HepG2 (cell line): Measurements from ENCODE around the gene TXNIP. TPM values are rescaled to one million over a fixed set of nuclear protein-coding genes. Genes with fewer than 3 reads are reported as not detected.

Experiments used
- ATAC-seq: fragments of 200-7000 bp; cut with Tn5 transposase; 3 replicates; pipeline ENCODE4 v1.9.1; 2020; ENCODE audit warnings: mild to moderate bottlenecking, moderate library complexity
- BruUV-seq: library from RNA; stranded (reverse); fragments of 400-500 nt; replicated peaks from 2 replicates; lab custom pipeline; 2021; lab: Mats Ljungman, UMichigan
- CTCF ChIA-PET: fragments of 300-600 bp; formaldehyde crosslinking; extraction: SDS; loops from one replicate; lab custom pipeline; 2021; ENCODE audit warnings: low total read pairs, inconsistent platforms, low intra/inter-chr PET ratio; lab: Yijun Ruan, JAX
- POLR2A ChIA-PET: fragments of 350-600 bp; sonication (Branson Sonifier 250); formaldehyde crosslinking; loops from one replicate; lab custom pipeline; 2020; ENCODE audit warnings: antibody characterized with exemption, inconsistent platforms; lab: Yijun Ruan, JAX
- DNase-seq: peaks from one replicate; pipeline ENCODE4 v3.0.0-alpha.2; 2015; ENCODE audit warnings: low spot score
- FAIRE-seq: peaks from 3 replicates; lab custom pipeline; 2011; peaks lifted over from hg19 to GRCh38; lab: Jason Lieb, UNC
- H2AFZ ChIP-seq: one replicate; pipeline ENCODE4 v1.6.1; 2011; ENCODE audit warnings: low read length, inconsistent platforms
- H3K27ac ChIP-seq: fragments of 300-600 bp; 3 replicates; pipeline ENCODE4 v1.8.0; 2011; ENCODE audit warnings: mixed run types, mild to moderate bottlenecking, mixed read lengths, low read length, inconsistent platforms; ENCODE audit not compliant: insufficient read depth; ENCODE audit errors: extremely low read length
- H3K27me3 ChIP-seq, 2 experiments: fragments of 200-600 bp in 1 of 2; 2 replicates in 1 of 2; 3 replicates in 1 of 2; pipeline versions ENCODE4 v1.6.0 to v1.8.0; 2011; ENCODE audit warnings: low read length in 2 of 2, mild to moderate bottlenecking in 2 of 2, moderate library complexity in 2 of 2, inconsistent platforms in 1 of 2; ENCODE audit not compliant: insufficient read depth in 2 of 2, control insufficient read depth in 1 of 2
- H3K36me3 ChIP-seq, 2 experiments: fragments of 200-600 bp in 1 of 2; replicated peaks in 1 of 2; 2 replicates in 1 of 2; 3 replicates in 1 of 2; pipeline versions ENCODE4 v1.5.1 to v1.8.0; 2011; ENCODE audit warnings: low read length in 2 of 2, inconsistent platforms in 1 of 2; ENCODE audit not compliant: insufficient read depth in 2 of 2, control insufficient read depth in 1 of 2
- H3K4me1 ChIP-seq: 2 replicates; pipeline ENCODE4 v1.5.1; 2012; ENCODE audit warnings: low read length, inconsistent platforms; ENCODE audit not compliant: insufficient read depth
- H3K4me2 ChIP-seq: 2 replicates; pipeline ENCODE4 v1.6.0; 2011; ENCODE audit warnings: low read depth, low read length, inconsistent platforms
- H3K4me3 ChIP-seq, 3 experiments: fragments of 200-600 bp in 1 of 3; sonication (generic), shearing (Covaris generic) in 1 of 3; replicated peaks in 1 of 3; 2 replicates each; pipeline ENCODE4 v1.5.1; 2011 to 2016; ENCODE audit warnings: low read length in 3 of 3, inconsistent platforms in 2 of 3, low read depth in 2 of 3, mild to moderate bottlenecking in 2 of 3, control low read depth in 1 of 3, mixed read lengths in 1 of 3; ENCODE audit not compliant: insufficient read depth in 1 of 3
- H3K79me2 ChIP-seq: one replicate; pipeline ENCODE4 v1.6.1; 2011; ENCODE audit warnings: low read length, inconsistent platforms; ENCODE audit not compliant: insufficient read depth
- H3K9ac ChIP-seq: 2 replicates; pipeline ENCODE4 v1.6.0; 2011; ENCODE audit warnings: mild to moderate bottlenecking, low read depth, low read length, inconsistent platforms; ENCODE audit not compliant: insufficient read depth
- H3K9me3 ChIP-seq: 2 replicates; pipeline ENCODE4 v1.5.1; 2012; ENCODE audit warnings: mild to moderate bottlenecking, low read length
- H4K20me1 ChIP-seq: 2 replicates; pipeline ENCODE4 v1.6.0; 2011; ENCODE audit warnings: inconsistent platforms, mild to moderate bottlenecking, low read length, moderate library complexity; ENCODE audit not compliant: insufficient read depth
- AKAP8 ChIP-seq: sonication (generic); formaldehyde crosslinking; IDR thresholded peaks from 2 replicates; pipeline ENCODE4 v1.5.1; 2020; ENCODE audit warnings: mild to moderate bottlenecking, missing genetic modification reagents
- HBP1 ChIP-seq: IDR thresholded peaks from 2 replicates; pipeline ENCODE4 v1.6.1; 2016; ENCODE audit warnings: low read depth, control low read depth
- NFKBIZ ChIP-seq: IDR thresholded peaks from 2 replicates; pipeline ENCODE4 v1.6.1; 2018; ENCODE audit warnings: missing genetic modification reagents, missing compliant biosample characterization
- NFYB ChIP-seq: sonication (generic); formaldehyde crosslinking; IDR thresholded peaks from 2 replicates; pipeline ENCODE4 v1.4.0; 2020; ENCODE audit warnings: missing genetic modification reagents
- RBAK ChIP-seq: sonication (generic); formaldehyde crosslinking; IDR thresholded peaks from 2 replicates; pipeline ENCODE4 v1.5.1; 2020; ENCODE audit warnings: mild to moderate bottlenecking, missing genetic modification reagents
- STAT5B ChIP-seq: sonication (generic); formaldehyde crosslinking; IDR thresholded peaks from 2 replicates; pipeline ENCODE4 v1.4.0; 2020; ENCODE audit warnings: missing genetic modification reagents
- TARDBP ChIP-seq: sonication (generic); formaldehyde crosslinking; IDR thresholded peaks from 2 replicates; pipeline ENCODE4 v1.8.0; 2022; ENCODE audit warnings: mild to moderate bottlenecking, missing genetic modification reagents
- ZBTB33 ChIP-seq: sonication (generic); formaldehyde crosslinking; IDR thresholded peaks from 2 replicates; pipeline ENCODE4 v1.4.0; 2020; ENCODE audit warnings: missing genetic modification reagents
- ZNF530 ChIP-seq: sonication (generic); formaldehyde crosslinking; IDR thresholded peaks from 2 replicates; pipeline ENCODE4 v1.5.0; 2020; ENCODE audit warnings: low read depth, mild to moderate bottlenecking, missing genetic modification reagents
- WGBS: methylation state at CpG from one replicate; pipeline ENCODE4 v1.1.6; 2017; ENCODE audit warnings: low lambda C conversion rate; 5-methylcytosine and 5-hydroxymethylcytosine counted together
- in situ Hi-C: cut with HindIII; loops from 2 replicates; pipeline ENCODE4 v1.10.0; 2017; ENCODE audit warnings: low pct_unique_long_range_greater_than_20kb; ENCODE audit not compliant: extremely low pct_ligation_motif_present
- intact Hi-C: fragments of 100-400 bp; cut with micrococcal nuclease; formaldehyde crosslinking; loops from one replicate; pipeline ENCODE4 v1.10.0; 2022; ENCODE audit not compliant: unreplicated experiment
- polyA plus RNA-seq, 8 experiments: library from polyadenylated mRNA; depleted of rRNA in 3 of 8; stranded (reverse) in 7 of 8; unstranded in 1 of 8; fragments of >200 nt; fragmentation: Illumina TruSeq in 4 of 8; extraction: Trizol in 4 of 8; gene quantifications; 2 replicates each; pipeline versions ENCODE4 v1.2.1 to v1.2.3, GENCODE V29; 2011 to 2016; ENCODE audit warnings: low read depth in 4 of 8, missing spikeins in 1 of 8, mixed read lengths in 1 of 8; ENCODE audit not compliant: insufficient read depth in 1 of 8
- total RNA-seq, 5 experiments: library from RNA; depleted of rRNA; stranded (reverse); fragments of >200 nt; fragmentation: Illumina TruSeq; extraction: Trizol; gene quantifications; 2 replicates each; pipeline ENCODE4 v1.2.3, GENCODE V29; 2016; ENCODE audit warnings: low read depth in 1 of 5
- TF ChIP-seq, protein P1 (sequence below): sonication (generic); formaldehyde crosslinking; IDR thresholded peaks from 2 replicates; pipeline ENCODE4 v1.8.1; 2022; ENCODE audit warnings: low read depth, mild to moderate bottlenecking, missing genetic modification reagents

The TXNIP gene
- total and polyA plus RNA-seq, 2 of the 13 experiments (the other 11 are each of a cell fraction or from before 2014, with no cell fraction given) = 24.4 to 237 TPM

GRCh38 chr1:145955436-145955835, 40.9 kb downstream of the TXNIP start:
- no TSS peak for BruUV-seq
- Histone ChIP-seq H3K36me3 (peaks cover 0 to 1% of the 10 kb centered on the region in 2 experiments; a peak in 1 of 5 replicates), H4K20me1 (no peaks in the 10 kb centered on the region), H3K4me1 (peaks cover 57% of the 10 kb centered on the region), H3K27ac (no peak overlapping the region), H3K9ac (no peak overlapping the region), H3K4me3 (no peak overlapping the region), H3K9me3 (no peaks in the 10 kb centered on the region), H3K79me2 (peaks cover 23% of the 10 kb centered on the region), H3K27me3 (0 out of 5 replicates have a peak, but pooled peaks cover 0 to 11% of the 10 kb centered on the region in 2 experiments), H2AFZ (no peak overlapping the region), H3K4me2 (peak overlapping the region; percentile 86)
- WGBS = 79% methylated on average over 2 of the region's 2 CpGs
- FAIRE-seq (no peak), ATAC-seq (no peak), DNase-seq (no peak)
- POLR2A ChIA-PET = interaction anchor here (0.8 to 6.2 kb wide), 3 partner anchors 9 to 26 kb away, joined by 3 to 84 read pairs (median 5); partner anchors contain the start of genes ANKRD34A, POLR3GL and RBM8A
- CTCF ChIA-PET = no interaction called here
- in situ Hi-C loops = no loop called here
- intact Hi-C loops = loop anchor here (5.0 kb wide), 1 partner anchor 63 kb away; no protein-coding TSS in a partner anchor
- TF ChIP-seq, protein P1, sequence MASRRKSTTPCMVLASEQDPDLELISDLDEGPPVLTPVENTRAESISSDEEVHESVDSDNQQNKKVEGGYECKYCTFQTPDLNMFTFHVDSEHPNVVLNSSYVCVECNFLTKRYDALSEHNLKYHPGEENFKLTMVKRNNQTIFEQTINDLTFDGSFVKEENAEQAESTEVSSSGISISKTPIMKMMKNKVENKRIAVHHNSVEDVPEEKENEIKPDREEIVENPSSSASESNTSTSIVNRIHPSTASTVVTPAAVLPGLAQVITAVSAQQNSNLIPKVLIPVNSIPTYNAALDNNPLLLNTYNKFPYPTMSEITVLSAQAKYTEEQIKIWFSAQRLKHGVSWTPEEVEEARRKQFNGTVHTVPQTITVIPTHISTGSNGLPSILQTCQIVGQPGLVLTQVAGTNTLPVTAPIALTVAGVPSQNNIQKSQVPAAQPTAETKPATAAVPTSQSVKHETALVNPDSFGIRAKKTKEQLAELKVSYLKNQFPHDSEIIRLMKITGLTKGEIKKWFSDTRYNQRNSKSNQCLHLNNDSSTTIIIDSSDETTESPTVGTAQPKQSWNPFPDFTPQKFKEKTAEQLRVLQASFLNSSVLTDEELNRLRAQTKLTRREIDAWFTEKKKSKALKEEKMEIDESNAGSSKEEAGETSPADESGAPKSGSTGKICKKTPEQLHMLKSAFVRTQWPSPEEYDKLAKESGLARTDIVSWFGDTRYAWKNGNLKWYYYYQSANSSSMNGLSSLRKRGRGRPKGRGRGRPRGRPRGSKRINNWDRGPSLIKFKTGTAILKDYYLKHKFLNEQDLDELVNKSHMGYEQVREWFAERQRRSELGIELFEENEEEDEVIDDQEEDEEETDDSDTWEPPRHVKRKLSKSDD = no peak
- no peak for TF ChIP-seq STAT5B
- no peak for TF ChIP-seq AKAP8
- TF ChIP-seq ZNF530 (CRISPR knock-in tag) = no peak
- no peak for TF ChIP-seq TARDBP (CRISPR knock-in tag)
- no peak for TF ChIP-seq NFKBIZ (CRISPR knock-in tag)
- TF ChIP-seq RBAK = no peak
- no peak for TF ChIP-seq HBP1 (CRISPR knock-in tag)
- no peak for TF ChIP-seq NFYB (CRISPR knock-in tag)
- TF ChIP-seq ZBTB33 (CRISPR knock-in tag) = no peak
